ENCODE data around the gene CDHR3.

- TF ChIP-seq CTCF (conservative IDR thresholded peaks at IDR 0.05 in 1 of 2, IDR thresholded peaks at IDR 0.05 in 1 of 2; ENCODE audit: low read depth in 1 of 2, low read length in 2 of 2) = no peak
- no peak for TF ChIP-seq EZH2 (IDR thresholded peaks at IDR 0.05; ENCODE audit: low read length, missing control alignments)
Measured at GRCh38 chr7:106068538-106068961, 105.5 kb downstream of the CDHR3 start.

All from fibroblast of lung (primary cell).